ENCODE measurements around the gene PDE10A.

The PDE10A gene

DNA sequence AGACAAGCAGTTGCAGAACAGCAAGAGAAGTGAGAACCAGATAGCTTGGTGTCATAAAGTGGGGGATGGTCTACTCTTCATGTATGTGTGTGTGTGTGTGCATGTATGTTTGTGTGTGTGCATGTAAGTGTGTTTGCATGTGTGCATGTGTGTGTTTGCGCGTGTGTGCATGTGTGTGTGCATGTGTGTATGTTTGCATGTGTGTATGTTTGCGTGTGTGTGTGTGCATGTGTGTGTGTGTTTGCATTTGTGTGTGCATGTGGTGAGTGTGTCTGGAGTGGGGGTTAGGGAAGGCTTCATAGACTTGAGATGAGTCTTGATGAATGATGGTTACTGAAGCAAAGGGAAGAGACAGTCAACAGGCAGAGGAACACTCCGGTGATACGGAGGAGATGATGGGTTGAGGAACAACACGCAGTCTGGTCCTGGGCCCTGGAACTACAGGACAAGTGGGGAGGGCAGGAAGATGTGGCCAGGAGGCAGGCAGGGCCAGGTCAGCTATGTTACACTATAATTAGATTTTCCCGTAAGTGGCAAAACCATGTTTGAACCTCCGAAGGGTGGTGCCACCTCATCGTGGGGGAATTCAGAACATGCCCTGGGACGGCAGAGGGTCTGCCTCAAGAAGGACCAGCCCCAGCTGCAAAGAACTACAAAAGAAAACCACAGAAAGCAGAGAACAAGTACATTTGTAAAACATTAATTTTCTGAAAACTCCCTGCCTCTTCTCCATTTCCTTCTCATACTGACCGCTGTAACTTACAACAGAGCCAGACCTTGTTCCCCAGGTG lies 38.7 kb upstream of the PDE10A start:
- TF ChIP-seq, protein P1, sequence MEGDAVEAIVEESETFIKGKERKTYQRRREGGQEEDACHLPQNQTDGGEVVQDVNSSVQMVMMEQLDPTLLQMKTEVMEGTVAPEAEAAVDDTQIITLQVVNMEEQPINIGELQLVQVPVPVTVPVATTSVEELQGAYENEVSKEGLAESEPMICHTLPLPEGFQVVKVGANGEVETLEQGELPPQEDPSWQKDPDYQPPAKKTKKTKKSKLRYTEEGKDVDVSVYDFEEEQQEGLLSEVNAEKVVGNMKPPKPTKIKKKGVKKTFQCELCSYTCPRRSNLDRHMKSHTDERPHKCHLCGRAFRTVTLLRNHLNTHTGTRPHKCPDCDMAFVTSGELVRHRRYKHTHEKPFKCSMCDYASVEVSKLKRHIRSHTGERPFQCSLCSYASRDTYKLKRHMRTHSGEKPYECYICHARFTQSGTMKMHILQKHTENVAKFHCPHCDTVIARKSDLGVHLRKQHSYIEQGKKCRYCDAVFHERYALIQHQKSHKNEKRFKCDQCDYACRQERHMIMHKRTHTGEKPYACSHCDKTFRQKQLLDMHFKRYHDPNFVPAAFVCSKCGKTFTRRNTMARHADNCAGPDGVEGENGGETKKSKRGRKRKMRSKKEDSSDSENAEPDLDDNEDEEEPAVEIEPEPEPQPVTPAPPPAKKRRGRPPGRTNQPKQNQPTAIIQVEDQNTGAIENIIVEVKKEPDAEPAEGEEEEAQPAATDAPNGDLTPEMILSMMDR (IDR thresholded peaks at IDR 0.05; ENCODE audit: low read depth, low read length, missing control alignments), result no peak
- no peak overlapping the region for H3K4me3 ChIP-seq (ENCODE audit: low read depth, low read length)
- no peak for DNase-seq (ENCODE audit: low read depth)

GRCh38 chr6:165701005-165701404 lies 38.0 kb upstream of the PDE10A start:
- TF ChIP-seq, protein P1 (IDR thresholded peaks at IDR 0.05; ENCODE audit: low read depth, low read length, missing control alignments), result no peak
- no peak overlapping the region for H3K4me3 ChIP-seq (ENCODE audit: low read depth, low read length)
- no peak for DNase-seq (ENCODE audit: low read depth)

GRCh38 chr6:165698868-165699267 lies 35.8 kb upstream of the PDE10A start:
- TF ChIP-seq, protein P1 (IDR thresholded peaks at IDR 0.05; ENCODE audit: low read depth, low read length, missing control alignments), result no peak
- DNase-seq (ENCODE audit: low read depth), result no peak
- H3K4me3 ChIP-seq (ENCODE audit: low read depth, low read length), result no peak overlapping the region

DNA sequence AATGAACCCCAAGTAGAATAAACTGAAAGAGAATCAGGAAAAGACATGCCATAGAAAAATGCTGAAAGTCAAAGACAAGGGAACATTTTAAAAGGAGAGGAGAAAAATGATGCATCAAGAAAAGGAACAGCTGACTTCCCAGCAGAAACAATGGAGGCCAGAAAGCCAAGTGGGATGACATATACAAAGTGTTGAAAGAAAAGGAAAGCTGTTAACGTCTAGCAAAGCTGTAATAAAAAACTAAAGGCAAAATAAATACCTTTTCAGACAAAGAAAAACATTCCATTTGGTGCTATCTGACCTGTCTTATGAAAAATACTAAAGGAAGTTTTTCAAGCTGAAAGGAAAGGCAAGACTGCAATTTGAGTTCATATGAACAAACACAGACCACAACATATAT lies 34.1 kb upstream of the PDE10A start:
- H3K4me3 ChIP-seq (ENCODE audit: low read depth, low read length), result no peak overlapping the region
- no peak for DNase-seq (ENCODE audit: low read depth)
- TF ChIP-seq, protein P1 (IDR thresholded peaks at IDR 0.05; ENCODE audit: low read depth, low read length, missing control alignments), result no peak

DNA sequence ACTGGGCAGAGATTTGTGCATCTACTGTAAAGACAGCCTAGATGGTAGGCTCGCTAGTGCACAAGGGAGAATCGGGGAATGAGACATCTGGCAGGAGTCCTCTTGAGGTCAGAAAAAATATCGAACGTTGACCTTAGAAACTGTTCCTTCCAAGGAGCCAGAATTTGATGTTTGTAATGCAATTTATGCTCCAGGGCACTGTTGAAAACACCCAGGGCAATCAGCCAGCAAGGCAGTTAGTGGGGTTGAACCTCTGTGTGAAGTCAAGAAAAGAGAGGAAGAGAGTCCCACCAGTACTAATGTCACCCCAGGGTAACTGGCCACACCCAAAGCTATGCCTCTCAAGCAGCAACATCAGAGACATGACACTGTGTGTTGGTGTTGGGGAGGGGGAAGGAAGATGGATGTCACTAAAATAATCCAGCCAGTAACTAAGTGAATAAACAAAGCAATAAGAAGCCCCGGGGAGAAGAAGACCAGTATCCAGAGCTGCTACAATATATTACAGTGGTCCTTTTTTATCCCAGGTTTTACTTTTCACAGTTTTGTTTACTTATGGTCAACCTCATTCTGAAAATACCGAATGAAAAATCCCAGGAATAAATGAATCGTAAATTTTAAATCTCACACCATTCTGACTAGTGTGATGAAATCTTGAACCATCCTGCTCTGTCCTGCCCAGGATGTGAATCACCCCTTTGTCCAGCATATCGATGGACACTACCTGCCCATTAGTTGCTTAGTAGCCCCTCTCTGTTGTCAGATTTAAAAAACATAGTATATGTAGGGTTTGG lies 32.9 kb upstream of the PDE10A start:
- TF ChIP-seq, protein P1 (IDR thresholded peaks at IDR 0.05; ENCODE audit: low read depth, low read length, missing control alignments), result no peak
- DNase-seq (ENCODE audit: low read depth), result no peak
- H3K4me3 ChIP-seq (ENCODE audit: low read depth, low read length), result no peak overlapping the region

DNA sequence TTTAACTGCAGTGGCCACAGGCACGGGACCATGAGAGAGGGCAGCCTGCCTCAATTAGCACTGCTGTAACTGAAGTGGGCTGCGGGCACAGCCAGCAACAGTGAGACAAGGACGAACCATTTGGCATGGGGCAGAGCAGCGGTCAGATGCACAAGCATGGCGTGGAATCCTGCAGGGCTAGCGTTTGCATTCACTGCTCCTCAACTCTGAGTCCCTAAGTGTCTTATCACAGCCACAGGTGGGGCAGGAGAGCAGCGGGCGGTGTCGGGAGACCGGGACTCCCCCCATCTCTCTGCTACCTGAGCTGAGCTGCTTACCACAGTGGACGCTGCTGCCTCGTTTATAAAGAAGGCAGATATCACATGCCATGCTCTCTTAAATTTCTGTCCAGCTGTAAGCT lies 31.3 kb upstream of the PDE10A start:
- no peak for DNase-seq (ENCODE audit: low read depth)
- H3K4me3 ChIP-seq (ENCODE audit: low read depth, low read length), result no peak overlapping the region
- TF ChIP-seq, protein P1 (IDR thresholded peaks at IDR 0.05; ENCODE audit: low read depth, low read length, missing control alignments), result no peak
